Right ventricle myocardium superior (tissue), 1 donor: ENCODE results near the gene FRY. TPM values are rescaled to one million over a fixed set of nuclear protein-coding genes. Genes with fewer than 3 reads are reported as not detected.

Experiments used
- ATAC-seq: fragments of 200-7000 bp; cut with Tn5 transposase; one replicate; pipeline ENCODE4 v1.9.1; 2020; ENCODE audit warnings: mild to moderate bottlenecking; ENCODE audit not compliant: poor library complexity
- DNase-seq: peaks from one replicate; pipeline ENCODE4 v3.0.0-alpha.2; 2020
- intact Hi-C: fragments of 100-400 bp; cut with DNase I; formaldehyde crosslinking; loops from one replicate; pipeline ENCODE4 v1.11.2; 2022
- total RNA-seq: library from RNA; stranded (reverse); fragmentation: NEBNext Ultra II Directional; extraction: Animal tissue kit (Norgen Biotek cat#: 25700); gene quantifications from one replicate; pipeline ENCODE4 v1.2.1, GENCODE V29; 2021
- donor health status: DM: no; HTN: yes; CAD: no; lungs with severe emphysema.

Gene FRY
- total RNA-seq, 1 donor from 2014 or later: 137 TPM

- intact Hi-C loops: no loop called here
- DNase-seq (no peak), ATAC-seq (no peak)
Observed at GRCh38 chr13:32216281-32216680, 184.7 kb downstream of the FRY start.

DNA sequence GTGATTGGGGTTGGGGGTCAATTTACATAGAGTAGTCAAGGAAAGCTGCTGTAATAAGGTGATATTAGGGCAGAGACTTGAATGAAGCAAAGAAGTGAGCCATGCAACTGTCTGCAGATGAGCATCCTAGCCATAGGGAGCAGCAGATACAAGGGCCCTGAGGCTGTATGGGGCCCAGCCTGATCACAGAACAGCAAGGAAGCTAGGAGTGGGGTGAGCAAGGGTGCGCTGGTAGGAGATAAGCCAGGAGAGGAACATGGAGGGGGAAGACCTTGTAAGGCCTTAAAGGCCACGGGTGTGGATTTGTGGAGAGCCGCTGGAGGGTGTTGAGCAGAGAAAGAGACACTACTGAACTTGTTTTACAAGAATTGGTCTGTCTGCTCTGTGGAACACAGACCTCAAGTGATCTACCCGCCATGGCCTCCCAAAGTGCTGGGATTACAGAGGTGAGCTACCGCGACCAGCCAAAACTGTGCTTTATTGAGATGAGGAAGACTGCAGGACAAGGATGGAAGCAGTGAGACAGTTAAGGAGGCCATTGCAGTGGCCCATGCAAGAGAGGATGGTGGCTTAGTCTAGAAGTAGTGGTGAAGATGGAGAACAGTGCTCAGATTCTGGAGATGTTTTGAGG lies 190.6 kb downstream of the FRY start:
- intact Hi-C loops: no loop called here
- ATAC-seq (no peak), DNase-seq (no peak)

- intact Hi-C loops: no loop called here
- ATAC-seq: no peak
- no peak for DNase-seq
Observed at GRCh38 chr13:32224916-32225315, 193.3 kb downstream of the FRY start.

- no peak for ATAC-seq
- no peak for DNase-seq
- intact Hi-C loops: no loop called here
Observed at GRCh38 chr13:32225481-32225931, 193.9 kb downstream of the FRY start.

DNA sequence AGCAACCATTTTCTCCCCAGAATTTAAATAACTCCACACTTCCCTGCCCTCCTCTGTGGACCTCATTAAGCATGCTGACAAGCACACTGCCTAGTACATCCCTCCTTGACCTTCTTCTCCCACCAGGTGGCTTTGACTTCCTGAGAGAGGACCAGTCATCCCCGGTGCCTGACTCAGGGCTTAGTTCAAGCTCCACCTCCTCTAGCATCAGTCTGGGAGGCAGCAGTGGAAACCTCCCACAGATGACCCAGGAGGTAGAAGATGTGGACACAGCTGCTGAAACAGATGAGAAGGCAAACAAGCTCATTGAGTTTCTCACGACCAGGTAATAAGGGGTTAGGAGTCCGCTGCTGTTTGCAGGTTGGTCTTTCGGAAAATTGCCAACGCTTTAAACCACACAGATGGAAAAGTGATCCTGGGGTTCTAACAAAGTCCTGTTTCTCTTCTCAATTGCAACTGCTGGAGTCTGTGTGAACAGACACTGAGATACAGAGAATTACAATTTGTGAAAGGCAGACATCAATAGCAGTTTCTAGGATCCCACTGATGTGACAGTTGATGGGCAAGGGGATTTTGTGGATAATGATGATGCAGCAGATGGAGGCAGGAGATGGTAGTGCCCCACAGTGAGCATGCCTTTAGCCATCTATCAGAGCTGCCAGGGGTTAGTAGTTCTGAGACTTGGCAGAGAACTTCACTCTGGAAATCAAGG lies 196.9 kb downstream of the FRY start:
- intact Hi-C loops: no loop called here
- ATAC-seq (no peak), DNase-seq (no peak)

DNA sequence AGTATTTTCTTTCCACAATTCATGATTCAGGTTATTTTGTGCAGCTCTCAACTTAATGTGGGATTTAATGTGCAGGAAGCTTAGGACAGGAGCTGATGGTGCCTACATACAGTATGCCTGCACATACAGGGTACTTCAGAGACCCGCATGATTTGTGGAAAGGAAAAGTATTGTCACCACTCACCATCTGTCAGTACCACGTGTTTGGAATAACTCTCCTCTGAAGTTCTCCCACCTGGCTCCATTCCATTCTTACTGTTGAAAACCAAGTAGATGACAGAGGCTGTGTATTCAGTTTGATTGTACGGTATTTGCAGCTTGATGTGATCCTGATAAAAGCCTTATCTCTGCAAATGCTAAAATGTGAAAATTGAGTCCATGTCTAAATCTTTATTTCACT lies 197.9 kb downstream of the FRY start:
- DNase-seq: no peak
- intact Hi-C loops: no loop called here
- ATAC-seq: peak; percentile 73

DNA sequence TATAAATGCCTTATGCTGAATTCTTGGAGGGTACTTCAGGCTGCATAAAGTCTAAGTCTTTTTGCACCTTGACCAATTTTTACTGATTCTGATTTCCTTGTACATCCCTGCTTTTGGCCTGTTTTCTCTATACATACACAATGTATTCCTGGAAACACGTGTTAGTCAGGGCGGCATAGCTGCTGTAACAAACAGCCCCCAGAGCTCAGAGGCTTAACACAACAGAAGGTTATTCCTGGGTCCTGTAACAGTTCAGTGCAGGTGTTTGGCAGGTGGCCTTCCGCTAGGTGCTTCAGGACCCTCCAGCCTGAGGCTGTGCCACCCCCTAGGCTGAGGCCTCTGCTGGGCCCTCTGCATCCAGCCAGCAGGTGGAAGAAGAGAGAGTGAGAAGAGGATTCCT lies 200.7 kb downstream of the FRY start:
- ATAC-seq: no peak
- no peak for DNase-seq
- intact Hi-C loops: no loop called here

GRCh38 chr13:32233062-32233461 lies 201.5 kb downstream of the FRY start:
- ATAC-seq (peak; percentile 66), DNase-seq (no peak)
- intact Hi-C loops: no loop called here

- no peak for DNase-seq
- no peak for ATAC-seq
- intact Hi-C loops: no loop called here
Observed at GRCh38 chr13:32234914-32235313, 203.3 kb downstream of the FRY start.

DNA sequence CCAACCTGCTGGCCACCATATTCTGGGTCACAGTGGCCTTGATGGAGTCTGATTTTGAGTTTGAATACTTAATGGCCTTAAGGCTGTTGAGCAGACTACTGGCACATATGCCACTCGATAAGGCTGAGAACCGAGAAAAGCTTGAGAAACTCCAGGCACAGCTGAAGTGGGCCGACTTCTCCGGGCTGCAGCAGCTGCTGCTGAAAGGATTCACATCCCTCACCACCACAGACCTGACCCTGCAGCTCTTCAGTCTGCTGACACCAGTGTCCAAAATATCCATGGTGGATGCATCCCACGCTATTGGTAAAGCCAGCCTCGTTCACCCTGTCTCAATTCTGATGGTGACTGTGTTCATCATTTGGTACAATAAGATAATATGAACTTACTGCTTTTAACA lies 206.1 kb downstream of the FRY start:
- DNase-seq (no peak), ATAC-seq (no peak)
- intact Hi-C loops: no loop called here

DNA sequence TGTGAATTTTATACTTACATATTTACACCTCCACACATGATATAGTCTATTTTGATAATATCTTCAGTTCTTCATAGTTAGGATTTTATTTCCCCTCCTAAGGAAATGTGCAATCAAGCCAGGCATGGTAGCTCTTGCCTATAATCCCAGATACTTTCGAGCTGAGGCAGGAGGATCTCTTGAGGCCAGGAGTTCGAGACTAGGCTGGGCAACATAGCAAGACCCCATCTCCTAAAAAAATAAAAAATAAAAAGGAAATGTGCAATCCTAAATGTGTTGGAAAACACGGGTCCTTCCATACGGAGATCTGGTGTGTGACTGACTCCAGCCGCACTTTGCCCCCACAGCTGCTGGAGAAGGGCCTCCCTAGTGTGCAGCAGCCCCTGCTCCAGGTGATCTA lies 212.1 kb downstream of the FRY start:
- intact Hi-C loops: no loop called here
- DNase-seq (no peak), ATAC-seq (no peak)

- intact Hi-C loops: loop anchor here (5.0 kb wide), 1 partner anchor 67 kb away; no protein-coding TSS in a partner anchor
Observed at GRCh38 chr13:32245555-32245954, 214.0 kb downstream of the FRY start.

DNA sequence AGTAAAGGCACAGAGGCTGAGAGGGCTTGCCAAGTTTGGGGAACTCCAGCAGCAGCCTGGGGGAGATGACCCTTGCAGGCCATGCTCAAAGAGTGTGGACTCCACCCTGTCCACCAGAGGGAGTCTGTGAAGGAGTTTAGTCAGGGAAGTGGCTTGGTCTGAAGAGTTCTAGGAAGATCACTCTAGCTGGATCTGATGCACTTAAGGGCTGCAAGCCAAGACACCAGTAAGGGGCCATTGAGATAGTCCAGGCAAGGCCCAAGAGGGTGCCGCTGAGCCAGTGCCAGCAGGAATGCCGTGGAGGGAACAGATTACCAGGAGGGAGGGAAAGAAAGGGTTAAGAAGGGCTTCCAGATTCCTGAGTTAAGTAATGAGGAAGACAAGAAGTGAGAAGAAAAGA lies 214.9 kb downstream of the FRY start:
- ATAC-seq: peak; percentile 90
- intact Hi-C loops: loop anchor here (2.0 to 5.0 kb wide), 2 partner anchors 54 to 66 kb away; no protein-coding TSS in a partner anchor
- peak; percentile 50 for DNase-seq

More at GRCh38 chr13:32245555-32245954, 214.0 kb downstream of the FRY start:
- no peak for DNase-seq
- no peak for ATAC-seq

DNA sequence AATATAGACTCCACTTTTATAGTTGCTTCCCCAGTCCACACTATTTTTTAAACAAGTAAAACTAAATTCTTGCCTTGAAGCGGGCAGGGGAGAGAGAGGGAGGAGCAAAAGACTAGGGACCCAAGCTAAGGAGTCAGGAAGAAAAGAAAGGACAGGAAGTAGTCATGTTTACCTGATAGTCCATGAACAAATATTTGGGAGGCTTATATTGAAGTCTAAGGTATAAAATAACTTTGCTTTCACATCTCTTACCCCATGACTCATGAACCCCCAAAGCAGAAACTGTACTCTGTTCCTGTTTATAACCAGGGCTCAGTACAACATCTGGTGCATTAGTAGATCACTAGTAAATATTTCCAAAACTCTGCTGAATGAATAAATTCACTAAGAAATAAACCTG lies 216.3 kb downstream of the FRY start:
- DNase-seq (no peak), ATAC-seq (no peak)
- intact Hi-C loops: loop anchor here (2.0 to 5.0 kb wide), 2 partner anchors 53 to 64 kb away; no protein-coding TSS in a partner anchor

- DNase-seq (no peak), ATAC-seq (no peak)
- intact Hi-C loops: loop anchor here (5.0 kb wide), 1 partner anchor 64 kb away; no protein-coding TSS in a partner anchor
Observed at GRCh38 chr13:32248801-32249200, 217.2 kb downstream of the FRY start.

GRCh38 chr13:32252812-32253438 lies 221.4 kb downstream of the FRY start:
- intact Hi-C loops: no loop called here
- DNase-seq (no peak), ATAC-seq (no peak)

DNA sequence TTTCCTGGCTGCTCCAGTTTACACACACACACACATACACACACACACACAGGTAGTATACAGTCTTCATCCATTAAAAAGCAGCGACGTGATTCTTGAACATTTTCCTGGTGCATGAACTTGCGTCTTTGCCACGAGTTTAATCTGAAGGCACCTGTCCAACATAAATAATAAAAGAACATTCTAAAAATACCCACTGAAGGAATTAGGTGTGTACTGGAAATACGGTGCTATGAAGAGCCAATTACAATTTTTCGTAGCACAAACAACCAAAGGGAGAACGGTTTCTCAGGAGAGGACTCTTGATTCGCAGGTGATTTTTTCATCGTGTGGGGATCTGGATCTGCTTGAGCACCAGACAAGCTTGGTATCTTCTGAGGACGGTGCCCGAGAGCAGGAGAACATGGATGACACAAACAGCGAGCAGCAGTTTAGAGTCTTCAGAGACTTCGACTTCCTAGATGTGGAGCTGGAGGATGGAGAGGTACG lies 222.4 kb downstream of the FRY start:
- ATAC-seq (peak; percentile 63), DNase-seq (no peak)
- intact Hi-C loops: no loop called here

DNA sequence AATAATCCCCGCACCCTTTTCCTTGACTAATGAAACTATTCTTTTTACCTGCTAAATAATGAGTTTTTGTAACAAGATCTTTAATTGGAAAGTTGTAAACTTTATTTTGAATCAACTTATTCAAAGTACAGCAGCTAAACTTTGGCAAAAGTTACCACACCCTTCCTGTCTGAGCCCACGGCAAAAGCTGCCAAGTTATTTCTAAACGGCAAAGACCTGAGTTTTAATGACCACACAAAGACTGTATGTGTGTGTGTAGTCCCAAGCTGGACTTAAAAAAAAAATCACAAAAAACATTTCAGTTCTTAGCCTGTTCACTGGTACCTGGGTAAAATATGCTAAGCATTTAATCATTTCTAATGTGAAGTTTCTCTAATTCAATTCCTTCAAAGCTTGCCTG lies 222.8 kb downstream of the FRY start:
- ATAC-seq: peak; percentile 50
- DNase-seq: no peak
- intact Hi-C loops: no loop called here

DNA sequence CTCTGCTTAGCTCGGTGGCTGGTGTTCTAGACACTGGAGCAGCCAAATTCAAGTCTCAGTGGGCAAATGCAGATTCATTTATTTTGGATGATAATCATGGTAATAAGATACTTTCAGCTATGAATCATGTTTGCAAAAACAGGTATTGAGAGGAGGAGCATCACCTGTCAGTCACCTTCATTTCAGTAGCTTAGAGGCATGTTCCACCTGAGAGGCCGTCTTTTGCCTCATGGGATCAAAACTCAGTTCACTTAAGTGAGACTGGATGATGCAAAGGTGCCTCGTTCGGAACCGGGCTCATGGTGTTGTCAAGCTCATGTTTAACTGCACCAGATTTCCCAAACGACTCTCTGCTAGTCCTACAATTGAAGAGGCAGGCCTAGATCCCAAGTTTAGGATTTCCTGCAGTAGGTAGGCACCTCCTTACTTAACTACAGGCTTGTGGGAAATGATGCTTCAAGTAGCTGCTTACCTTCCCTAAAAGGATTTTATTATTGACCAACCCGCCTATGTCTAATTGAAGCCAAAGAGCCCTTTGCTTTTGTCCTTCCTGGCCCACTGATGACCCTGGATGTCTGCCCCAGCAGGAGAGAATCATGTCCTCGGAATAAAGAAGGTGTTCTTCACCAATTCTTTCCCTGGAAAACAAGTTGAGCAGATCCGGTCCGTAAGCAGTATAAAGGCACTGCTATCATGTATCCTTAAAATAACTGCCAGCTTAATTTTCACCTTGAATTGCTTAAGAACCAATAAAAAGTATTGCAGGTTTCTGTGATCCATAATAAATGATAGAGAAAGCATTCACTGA lies 223.5 kb downstream of the FRY start:
- ATAC-seq (peak; percentile 3), DNase-seq (no peak)
- intact Hi-C loops: no loop called here
